ENCODE results near the gene FCN1.

The FCN1 gene

DNA sequence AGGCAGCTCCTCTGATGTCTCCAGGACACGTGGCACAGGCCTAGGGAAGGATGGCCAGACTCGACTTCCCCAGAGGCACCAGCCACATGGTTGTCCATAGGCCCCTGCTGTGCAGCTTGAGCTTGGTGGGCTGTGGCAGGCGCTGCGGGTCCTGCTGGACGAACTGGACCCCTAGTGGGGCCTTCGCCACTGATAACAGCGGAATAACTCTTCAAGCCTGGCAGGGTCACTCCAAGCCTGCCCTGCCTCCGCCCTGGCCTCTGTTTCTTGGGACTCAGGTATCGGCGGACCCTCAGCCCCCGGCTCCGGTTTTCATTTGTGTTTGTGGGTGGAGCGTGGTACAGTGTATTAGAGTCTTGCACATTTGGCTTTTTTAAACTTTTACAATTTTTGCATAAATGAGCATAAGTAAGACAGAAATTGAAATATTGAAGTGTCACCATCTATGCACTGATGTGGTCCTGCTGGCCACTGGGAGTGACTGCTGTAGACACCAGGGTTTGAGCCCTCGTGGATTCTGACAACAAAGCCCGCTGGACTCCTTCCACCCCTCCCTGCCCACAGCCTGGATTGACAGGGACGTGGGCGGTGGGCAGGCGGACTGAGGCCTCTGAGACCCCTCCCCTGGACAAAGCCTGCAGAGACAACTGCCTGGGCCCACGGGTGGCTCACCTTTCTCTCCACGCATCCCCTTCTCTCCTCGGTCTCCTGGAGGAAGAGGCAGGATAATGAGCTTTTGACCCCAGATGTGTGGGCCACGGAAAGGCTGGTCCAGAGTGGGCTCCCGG, 3.8 kb downstream of the FCN1 start:
- no peak for TF ChIP-seq EZH2 (optimal IDR thresholded peaks at IDR 0.05; ENCODE audit: low read depth, low read length)
- TF ChIP-seq EZH2phosphoT487 (IDR thresholded peaks at IDR 0.05; ENCODE audit: low read length), result no peak
- TF ChIP-seq CTCF (IDR thresholded peaks at IDR 0.05; ENCODE audit: low read length), result no peak
- no peak overlapping the region for H3K4me2 ChIP-seq (ENCODE audit: low read depth, low read length)

GRCh38 chr9:134913041-134913712, 4.5 kb downstream of the FCN1 start:
- TF ChIP-seq EZH2 (optimal IDR thresholded peaks at IDR 0.05; ENCODE audit: low read depth, low read length), result no peak
- no peak for TF ChIP-seq EZH2phosphoT487 (IDR thresholded peaks at IDR 0.05; ENCODE audit: low read length)
- no peak for TF ChIP-seq CTCF (IDR thresholded peaks at IDR 0.05; ENCODE audit: low read length)
- Histone ChIP-seq H3K9ac (ENCODE audit: low read length) (no peak overlapping the region), H4K20me1 (ENCODE audit: insufficient read depth, low read length) (no peaks in the 10 kb centered on the region), H3K4me3 (ENCODE audit: low read length) (no peak overlapping the region), H3K9me3 (replicated peaks; ENCODE audit: insufficient read depth, low read length) (no peaks in the 10 kb centered on the region), H3F3A (ENCODE audit: insufficient read depth, low read length) (no peaks in the 10 kb centered on the region), H3K27ac (ENCODE audit: low read length) (no peak overlapping the region), H3K79me2 (ENCODE audit: low read length) (no peaks in the 10 kb centered on the region), H3K27me3 (replicated peaks; ENCODE audit: insufficient read depth, low read length) (peaks cover 96% of the 10 kb centered on the region), H3K4me1 (ENCODE audit: low read length) (no peaks in the 10 kb centered on the region), H3K36me3 (replicated peaks; ENCODE audit: insufficient read depth, low read length) (no peaks in the 10 kb centered on the region), H3K4me2 (ENCODE audit: low read depth, low read length) (no peak overlapping the region), H3K9me2 (replicated peaks; ENCODE audit: insufficient read depth, low read length) (no peaks in the 10 kb centered on the region), H2AFZ (ENCODE audit: low read length) (no peak overlapping the region)
- no peak for DNase-seq

More for the DNA sequence above, 3.8 kb downstream of the FCN1 start:
- H3F3A ChIP-seq (ENCODE audit: insufficient read depth, low read length), result no peaks in the 10 kb centered on the region
- H3K9me3 ChIP-seq (replicated peaks; ENCODE audit: insufficient read depth, low read length), result no peaks in the 10 kb centered on the region
- no peaks in the 10 kb centered on the region for H3K36me3 ChIP-seq (replicated peaks; ENCODE audit: insufficient read depth, low read length)
- no peak overlapping the region for H3K4me3 ChIP-seq (ENCODE audit: low read length)
- no peaks in the 10 kb centered on the region for H3K9me2 ChIP-seq (replicated peaks; ENCODE audit: insufficient read depth, low read length)
- no peaks in the 10 kb centered on the region for H4K20me1 ChIP-seq (ENCODE audit: insufficient read depth, low read length)
- no peaks in the 10 kb centered on the region for H3K79me2 ChIP-seq (ENCODE audit: low read length)
- H3K9ac ChIP-seq (ENCODE audit: low read length), result no peak overlapping the region
- no peaks in the 10 kb centered on the region for H3K4me1 ChIP-seq (ENCODE audit: low read length)
- DNase-seq, result no peak
- H3K27ac ChIP-seq (ENCODE audit: low read length), result no peak overlapping the region
- peaks cover 96% of the 10 kb centered on the region for H3K27me3 ChIP-seq (replicated peaks; ENCODE audit: insufficient read depth, low read length)
- H2AFZ ChIP-seq (ENCODE audit: low read length), result no peak overlapping the region

DNA sequence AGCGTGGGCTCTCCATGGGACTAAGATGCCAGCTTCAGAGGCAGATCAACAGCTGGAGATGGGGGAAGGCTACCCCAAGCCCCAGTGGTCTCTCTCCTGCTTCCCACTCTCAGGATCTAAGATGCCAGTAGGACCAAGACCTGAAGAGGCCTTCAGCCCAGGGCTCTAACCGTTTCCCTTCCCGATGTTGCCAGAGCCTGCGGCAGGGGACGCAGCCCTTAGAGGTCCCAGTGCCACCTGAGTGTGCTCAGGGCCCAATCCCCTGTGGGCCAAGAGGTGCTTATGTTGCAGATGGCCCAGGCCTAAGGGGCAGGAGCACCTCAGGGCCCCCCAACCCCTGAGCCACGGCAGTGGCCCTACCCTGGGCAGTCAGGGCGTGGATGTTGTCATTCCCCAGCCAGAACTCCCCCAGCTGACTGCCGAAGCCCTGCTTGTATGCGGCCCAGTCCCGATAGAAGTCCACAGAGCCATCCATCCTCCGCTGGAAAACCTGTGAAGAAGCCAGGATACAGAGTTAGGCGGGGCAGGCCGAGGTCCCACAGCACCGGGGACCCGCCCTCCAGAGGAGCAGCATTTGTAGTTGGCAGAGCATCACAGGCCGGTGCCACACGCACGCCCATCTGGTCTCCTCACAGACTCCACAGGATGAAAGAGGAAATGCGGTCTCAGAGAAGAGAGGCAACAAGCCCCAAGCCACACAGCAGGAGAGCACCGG, 5.4 kb downstream of the FCN1 start:
- Histone ChIP-seq H3K4me1 (ENCODE audit: low read length) (no peaks in the 10 kb centered on the region), H3K9me2 (replicated peaks; ENCODE audit: insufficient read depth, low read length) (no peaks in the 10 kb centered on the region), H3K27ac (ENCODE audit: low read length) (no peak overlapping the region), H3K79me2 (ENCODE audit: low read length) (no peaks in the 10 kb centered on the region), H3K4me2 (ENCODE audit: low read depth, low read length) (no peak overlapping the region), H3K27me3 (replicated peaks; ENCODE audit: insufficient read depth, low read length) (peaks cover 96% of the 10 kb centered on the region), H3K9me3 (replicated peaks; ENCODE audit: insufficient read depth, low read length) (no peaks in the 10 kb centered on the region), H4K20me1 (ENCODE audit: insufficient read depth, low read length) (no peaks in the 10 kb centered on the region), H3K36me3 (replicated peaks; ENCODE audit: insufficient read depth, low read length) (no peaks in the 10 kb centered on the region), H3F3A (ENCODE audit: insufficient read depth, low read length) (no peaks in the 10 kb centered on the region), H3K9ac (ENCODE audit: low read length) (no peak overlapping the region), H2AFZ (ENCODE audit: low read length) (no peak overlapping the region), H3K4me3 (ENCODE audit: low read length) (no peak overlapping the region)
- DNase-seq, result no peak
- TF ChIP-seq EZH2 (optimal IDR thresholded peaks at IDR 0.05; ENCODE audit: low read depth, low read length) (no peak), CTCF (IDR thresholded peaks at IDR 0.05; ENCODE audit: low read length) (no peak), EZH2phosphoT487 (IDR thresholded peaks at IDR 0.05; ENCODE audit: low read length) (no peak)
